ENCODE measurements around the gene S100Z.
"Not testable (repeated sequence)": the region's sequence is repeated elsewhere in the genome, so short reads cannot be mapped to it uniquely, and the experiment has no call there.

The S100Z gene

GRCh38 chr5:76874088-76874581 lies 24.3 kb downstream of the S100Z start:
- no peak for DNase-seq (ENCODE audit: low read depth in 2 of 2)

GRCh38 chr5:76888733-76889300 lies 39.0 kb downstream of the S100Z start:
- DNase-seq (ENCODE audit: low read depth in 2 of 2) = no peak

- DNase-seq (ENCODE audit: low read depth in 2 of 2) = no peak
Measured at GRCh38 chr5:76893294-76893693, 43.5 kb downstream of the S100Z start.

GRCh38 chr5:76896196-76896595 lies 46.4 kb downstream of the S100Z start:
- DNase-seq (ENCODE audit: low read depth in 2 of 2) = no peak

GRCh38 chr5:76901522-76901921 lies 51.7 kb downstream of the S100Z start:
- no peak for DNase-seq (ENCODE audit: low read depth in 2 of 2)

- no peak for DNase-seq (ENCODE audit: low read depth in 2 of 2)
Measured at GRCh38 chr5:76908166-76908565, 58.4 kb downstream of the S100Z start.

- DNase-seq (ENCODE audit: low read depth in 2 of 2) = not testable (repeated sequence)
Measured at GRCh38 chr5:76910344-76910933, 60.6 kb downstream of the S100Z start.

GRCh38 chr5:76914671-76915070 lies 64.9 kb downstream of the S100Z start:
- not testable (repeated sequence) for DNase-seq (ENCODE audit: low read depth in 2 of 2)

GRCh38 chr5:76918539-76918938 lies 68.7 kb downstream of the S100Z start:
- no peak for DNase-seq (ENCODE audit: low read depth in 2 of 2)

- no peak for DNase-seq (ENCODE audit: low read depth in 2 of 2)
Measured at GRCh38 chr5:76920491-76920890, 70.7 kb downstream of the S100Z start.

- no peak for DNase-seq (ENCODE audit: low read depth in 2 of 2)
Measured at GRCh38 chr5:76926329-76927105, 76.7 kb downstream of the S100Z start.

GRCh38 chr5:76927961-76928360 lies 78.1 kb downstream of the S100Z start:
- DNase-seq (ENCODE audit: low read depth in 2 of 2) = no peak

GRCh38 chr5:76930083-76930482 lies 80.3 kb downstream of the S100Z start:
- DNase-seq (ENCODE audit: low read depth in 2 of 2) = no peak

- DNase-seq (ENCODE audit: low read depth in 2 of 2) = no peak
Measured at GRCh38 chr5:76938177-76938576, 88.4 kb downstream of the S100Z start.

GRCh38 chr5:76941000-76941399 lies 91.2 kb downstream of the S100Z start:
- no peak for DNase-seq (ENCODE audit: low read depth in 2 of 2)

GRCh38 chr5:76941442-76941841 lies 91.6 kb downstream of the S100Z start:
- DNase-seq (ENCODE audit: low read depth in 2 of 2) = no peak

- DNase-seq (ENCODE audit: low read depth in 2 of 2) = no peak
Measured at GRCh38 chr5:76942581-76942980, 92.8 kb downstream of the S100Z start.

GRCh38 chr5:76943006-76943405 lies 93.2 kb downstream of the S100Z start:
- no peak for DNase-seq (ENCODE audit: low read depth in 2 of 2)

GRCh38 chr5:76944638-76945037 lies 94.8 kb downstream of the S100Z start:
- no peak for DNase-seq (ENCODE audit: low read depth in 2 of 2)

GRCh38 chr5:76945238-76945637 lies 95.4 kb downstream of the S100Z start:
- DNase-seq (ENCODE audit: low read depth in 2 of 2) = not testable (repeated sequence)

GRCh38 chr5:76946090-76946489 lies 96.3 kb downstream of the S100Z start:
- DNase-seq (ENCODE audit: low read depth in 2 of 2) = no peak

- DNase-seq (ENCODE audit: low read depth in 2 of 2) = no peak
Measured at GRCh38 chr5:76947082-76947503, 97.3 kb downstream of the S100Z start.
